Naive thymus-derived CD8-positive, alpha-beta T cell (primary cell): ENCODE measurements around the gene TBC1D22A. TPM values are rescaled to one million over a fixed set of nuclear protein-coding genes. Genes with fewer than 3 reads are reported as not detected.

Experiments
- ATAC-seq, 2 donors: fragments of 150-1000 bp; cut with Tn5 transposase in 1 of 2; sonication (Bioruptor Pico), chemical (Tn5 transposase) in 1 of 2; 1 replicate in 1 of 2; 2 replicates in 1 of 2; pipeline ENCODE4 v1.10.0; 2021; ENCODE audit warnings: mild to moderate bottlenecking in 2 of 2, moderate library complexity in 2 of 2
- POLR2A ChIA-PET: fragments of 350-600 bp; sonication (Branson Sonifier 250); formaldehyde crosslinking; loops from one replicate; lab custom pipeline; 2021; ENCODE audit warnings: antibody characterized with exemption; lab: Charles Lee
- DNase-seq, 10 donors: peaks; one replicate each; pipeline versions ENCODE4 v3.0.0 to v3.0.0-alpha.2; 2020 to 2022
- H3K27ac Mint-ChIP-seq, 10 donors: one replicate each; pipeline ENCODE4 v1.8.0; 2020 to 2022; ENCODE audit warnings: mild to moderate bottlenecking in 10 of 10, mixed read lengths in 10 of 10, moderate library complexity in 4 of 10, inconsistent platforms in 1 of 10
- H3K27me3 Mint-ChIP-seq, 5 donors: one replicate each; pipeline ENCODE4 v1.8.0; 2021 to 2022; ENCODE audit warnings: mixed read lengths in 5 of 5
- H3K36me3 Mint-ChIP-seq, 3 donors: one replicate each; pipeline ENCODE4 v1.8.0; 2020 to 2022; ENCODE audit warnings: mixed read lengths in 3 of 3, mild to moderate bottlenecking in 2 of 3, inconsistent platforms in 1 of 3
- H3K4me1 Mint-ChIP-seq, 4 donors: one replicate each; pipeline ENCODE4 v1.8.0; 2021 to 2022; ENCODE audit warnings: mixed read lengths in 4 of 4
- H3K4me3 Mint-ChIP-seq, 10 donors: one replicate each; pipeline ENCODE4 v1.8.0; 2020 to 2022; ENCODE audit warnings: mild to moderate bottlenecking in 10 of 10, mixed read lengths in 10 of 10, moderate library complexity in 6 of 10, inconsistent platforms in 1 of 10
- H3K9me3 Mint-ChIP-seq, 9 donors: one replicate each; pipeline ENCODE4 v1.8.0; 2020 to 2022; ENCODE audit warnings: mixed read lengths in 9 of 9, mild to moderate bottlenecking in 3 of 9, inconsistent platforms in 1 of 9, moderate library complexity in 1 of 9
- polyA plus RNA-seq, 3 donors: library from polyadenylated mRNA; unstranded; fragments of 300-500 nt; fragmentation: Illumina TruSeq; gene quantifications; one replicate each; pipeline ENCODE4 v1.2.3, GENCODE V29; 2021
- total RNA-seq, 8 experiments: library from RNA in 2 of 8; stranded (reverse) in 2 of 8; gene quantifications; one replicate each; pipeline ENCODE4 v1.2.3 and lab custom pipeline; 2021 to 2026

The TBC1D22A gene
- total and polyA plus RNA-seq, 5 experiments from 2014 or later: 23.0 to 57.2 (median 24.6) TPM

DNA sequence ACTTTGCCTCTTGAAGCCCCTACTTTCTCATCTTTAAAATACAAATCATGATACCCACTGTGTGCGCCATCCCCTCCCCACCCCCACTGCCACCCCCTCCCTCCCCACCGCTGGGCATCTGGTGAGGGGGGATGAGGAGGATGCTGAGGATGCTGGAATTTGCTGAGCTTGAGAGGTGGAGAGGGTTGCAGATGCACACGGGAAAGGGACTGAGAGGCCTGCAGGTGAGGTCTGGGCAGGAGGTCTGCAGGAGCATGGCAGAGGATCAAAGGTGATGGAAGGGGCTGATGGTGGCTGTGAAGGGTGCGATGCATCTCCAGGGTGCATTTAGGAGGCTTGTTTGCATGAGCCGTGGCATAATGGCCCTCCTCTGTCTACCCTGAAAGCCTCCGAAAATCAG lies 7.6 kb upstream of the TBC1D22A start:
- Mint-ChIP-seq H3K4me1 (peaks cover 18 to 41% (median 29%) of the 10 kb centered on the region in 4 donors), H3K27ac (peak overlapping the region in 2 of 10 donors; percentile 81 to 91), H3K27me3 (peaks cover 0 to 2% (median 0%) of the 10 kb centered on the region in 5 donors), H3K4me3 (no peak overlapping the region), H3K9me3 (peaks cover 0 to 6% (median 3%) of the 10 kb centered on the region in 9 donors), H3K36me3 (peaks cover 0 to 4% (median 0%) of the 10 kb centered on the region in 3 donors)
- POLR2A ChIA-PET: interaction anchor here (1.0 to 4.7 kb wide), 4 partner anchors 13 to 19 kb away, joined by 3 to 33 read pairs (median 10); partner anchors contain the start of gene CERK
- ATAC-seq (no peak), DNase-seq (no peak)

DNA sequence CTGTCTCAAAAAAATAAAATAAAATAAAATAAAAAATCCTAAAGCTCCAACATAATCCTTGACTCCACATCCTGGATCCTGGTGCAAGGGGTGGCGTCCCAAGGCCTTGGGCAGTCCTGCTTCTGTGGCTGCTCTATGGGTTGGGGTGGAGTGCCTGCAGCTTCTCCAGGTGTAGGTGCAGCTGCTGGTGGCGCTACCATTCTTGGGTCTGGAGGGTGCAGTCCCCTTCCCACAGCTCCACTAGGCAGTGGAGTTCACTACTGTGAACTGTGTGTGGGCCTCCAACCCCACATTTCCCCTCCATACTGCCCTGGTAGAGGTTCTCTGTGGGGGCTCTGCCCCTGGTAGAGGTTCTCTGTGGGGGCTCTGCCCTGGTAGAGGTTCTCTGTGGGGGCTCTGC lies 6.9 kb upstream of the TBC1D22A start:
- no peak for DNase-seq
- Mint-ChIP-seq H3K36me3 (peaks cover 0 to 4% (median 0%) of the 10 kb centered on the region in 3 donors), H3K9me3 (peaks cover 0 to 6% (median 3%) of the 10 kb centered on the region in 9 donors), H3K4me3 (no peak overlapping the region), H3K27ac (no peak overlapping the region), H3K4me1 (peaks cover 12 to 34% (median 23%) of the 10 kb centered on the region in 4 donors), H3K27me3 (no peaks in the 10 kb centered on the region)
- ATAC-seq: no peak
- POLR2A ChIA-PET: interaction anchor here (0.7 to 4.7 kb wide), 4 partner anchors 12 to 23 kb away, joined by 3 to 33 read pairs (median 10); partner anchors contain the start of gene CERK

DNA sequence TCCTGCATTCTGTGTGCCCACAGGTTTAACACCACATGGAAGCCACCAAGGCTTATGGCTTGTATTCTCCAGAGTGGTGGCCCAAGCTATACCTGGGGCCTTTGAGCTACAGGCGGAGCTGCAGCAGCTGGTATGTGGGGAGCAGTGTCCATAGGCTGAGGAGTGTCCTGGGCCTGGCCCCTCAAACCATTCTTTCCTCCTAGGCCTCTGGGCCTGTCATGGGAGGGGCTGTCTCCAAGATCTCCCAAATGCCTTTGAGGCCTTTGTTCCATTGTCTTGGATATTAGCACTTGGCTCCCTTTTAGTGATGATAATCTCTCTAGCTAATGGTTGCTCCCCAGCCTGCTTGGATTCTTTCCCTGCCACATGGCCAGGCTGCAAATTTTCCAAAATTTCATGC lies 6.4 kb upstream of the TBC1D22A start:
- Mint-ChIP-seq H3K36me3 (peaks cover 0 to 4% (median 4%) of the 10 kb centered on the region in 3 donors), H3K4me1 (peaks cover 12 to 35% (median 23%) of the 10 kb centered on the region in 4 donors), H3K27me3 (no peaks in the 10 kb centered on the region), H3K27ac (peak overlapping the region in 2 of 10 donors; percentile 67 to 81), H3K4me3 (no peak overlapping the region), H3K9me3 (peaks cover 0 to 6% (median 3%) of the 10 kb centered on the region in 9 donors)
- ATAC-seq: no peak
- POLR2A ChIA-PET: interaction anchor here (0.6 to 4.7 kb wide), 6 partner anchors 8 to 605 kb away, joined by 3 to 33 read pairs (median 6); partner anchors contain the start of gene CERK
- DNase-seq: no peak

- Mint-ChIP-seq H3K27me3 (no peaks in the 10 kb centered on the region), H3K9me3 (peaks cover 0 to 6% (median 3%) of the 10 kb centered on the region in 9 donors), H3K4me1 (peaks cover 17 to 39% (median 29%) of the 10 kb centered on the region in 4 donors), H3K27ac (peak overlapping the region in 2 of 10 donors; percentile 57 to 81), H3K4me3 (no peak overlapping the region), H3K36me3 (peaks cover 0 to 4% (median 4%) of the 10 kb centered on the region in 3 donors)
- no peak for ATAC-seq
- POLR2A ChIA-PET: interaction anchor here (0.9 to 7.4 kb wide), 5 partner anchors 9 to 45 kb away, joined by 3 to 77 read pairs (median 15); partner anchors contain the start of gene CERK
- no peak for DNase-seq
Measured at GRCh38 chr22:46757104-46757503, 5.3 kb upstream of the TBC1D22A start.

GRCh38 chr22:46758121-46758520 lies 4.3 kb upstream of the TBC1D22A start:
- Mint-ChIP-seq H3K27me3 (no peaks in the 10 kb centered on the region), H3K36me3 (peaks cover 0 to 4% (median 4%) of the 10 kb centered on the region in 3 donors), H3K4me3 (no peak overlapping the region), H3K9me3 (peaks cover 0 to 6% (median 3%) of the 10 kb centered on the region in 9 donors), H3K4me1 (peaks cover 22 to 48% (median 38%) of the 10 kb centered on the region in 4 donors), H3K27ac (peak overlapping the region in 1 of 10 donors; percentile 34)
- ATAC-seq (no peak), DNase-seq (no peak)
- POLR2A ChIA-PET: interaction anchor here (1.0 to 8.8 kb wide), 11 partner anchors 8 to 44 kb away, joined by 3 to 151 read pairs (median 4); partner anchors contain the start of gene CERK

GRCh38 chr22:46758867-46759290 lies 3.6 kb upstream of the TBC1D22A start:
- H3K36me3 Mint-ChIP-seq: peaks cover 0 to 4% (median 4%) of the 10 kb centered on the region in 3 donors
- peaks cover 0 to 6% (median 3%) of the 10 kb centered on the region in 9 donors for H3K9me3 Mint-ChIP-seq
- POLR2A ChIA-PET: interaction anchor here (0.8 to 8.8 kb wide), 12 partner anchors 9 to 44 kb away, joined by 3 to 151 read pairs (median 5); partner anchors contain the start of gene CERK
- ATAC-seq (no peak), DNase-seq (peak in 9 of 10 donors; percentile 23 to 75 (median 45))
- no peaks in the 10 kb centered on the region for H3K27me3 Mint-ChIP-seq
- peak overlapping the region in 7 of 10 donors; percentile 8 to 91 (median 70) for H3K27ac Mint-ChIP-seq
- peaks cover 22 to 52% (median 44%) of the 10 kb centered on the region in 4 donors for H3K4me1 Mint-ChIP-seq
- H3K4me3 Mint-ChIP-seq: peak overlapping the region in 5 of 10 donors; percentile 1 to 50 (median 34)

- H3K4me1 Mint-ChIP-seq: peaks cover 34 to 62% (median 59%) of the 10 kb centered on the region in 4 donors
- H3K27ac Mint-ChIP-seq: peak overlapping the region in 9 of 10 donors; percentile 87 to 100 (median 98)
- no peak for ATAC-seq
- peak overlapping the region; percentile 67 to 99 (median 83) for H3K4me3 Mint-ChIP-seq
- no peaks in the 10 kb centered on the region for H3K27me3 Mint-ChIP-seq
- POLR2A ChIA-PET: interaction anchor here (3.6 to 8.8 kb wide), 6 partner anchors 11 to 42 kb away, joined by 42 to 151 read pairs (median 78); partner anchors contain the start of gene CERK
- DNase-seq: no peak
- peaks cover 0 to 6% (median 3%) of the 10 kb centered on the region in 9 donors for H3K9me3 Mint-ChIP-seq
- H3K36me3 Mint-ChIP-seq: peaks cover 0 to 12% (median 4%) of the 10 kb centered on the region in 3 donors
Measured at GRCh38 chr22:46761017-46761416, 1.4 kb upstream of the TBC1D22A start.

- peaks cover 0 to 16% (median under 1%) of the 10 kb centered on the region in 3 donors for H3K36me3 Mint-ChIP-seq
- ATAC-seq (peak in 1 of 2 donors; percentile 8), DNase-seq (no peak)
- peak overlapping the region; percentile 98 to 100 (median 100) for H3K27ac Mint-ChIP-seq
- H3K27me3 Mint-ChIP-seq: no peaks in the 10 kb centered on the region
- H3K4me1 Mint-ChIP-seq: peaks cover 32 to 63% (median 59%) of the 10 kb centered on the region in 4 donors
- H3K4me3 Mint-ChIP-seq: peak overlapping the region; percentile 95 to 100 (median 98)
- POLR2A ChIA-PET: interaction anchor here (0.6 to 8.8 kb wide), 23 partner anchors 8 to 725 kb away, joined by 3 to 151 read pairs (median 6); partner anchors contain the start of gene CERK
- peaks cover 0 to under 1% (median 0%) of the 10 kb centered on the region in 9 donors for H3K9me3 Mint-ChIP-seq
Measured at GRCh38 chr22:46761539-46762237, 762 bp upstream of the TBC1D22A start.

GRCh38 chr22:46763051-46763705 lies 728 bp downstream of the TBC1D22A start:
- Mint-ChIP-seq H3K4me3 (peak overlapping the region; percentile 95 to 100 (median 98)), H3K4me1 (peaks cover 45 to 78% (median 74%) of the 10 kb centered on the region in 4 donors), H3K36me3 (peaks cover 0 to 29% (median 0%) of the 10 kb centered on the region in 3 donors), H3K27ac (peak overlapping the region; percentile 98 to 100 (median 100)), H3K27me3 (no peaks in the 10 kb centered on the region), H3K9me3 (no peaks in the 10 kb centered on the region)
- POLR2A ChIA-PET: interaction anchor here (0.5 to 8.8 kb wide), 25 partner anchors 8 to 727 kb away, joined by 3 to 151 read pairs (median 6); partner anchors contain the start of gene CERK
- DNase-seq: peak in 9 of 10 donors; percentile 24 to 72 (median 38)
- ATAC-seq: peak; percentile 25 to 54

GRCh38 chr22:46764140-46764680 lies 1.8 kb downstream of the TBC1D22A start:
- no peaks in the 10 kb centered on the region for H3K9me3 Mint-ChIP-seq
- POLR2A ChIA-PET: interaction anchor here (1.4 to 8.8 kb wide), 8 partner anchors 13 to 90 kb away, joined by 3 to 151 read pairs (median 9); no protein-coding TSS in a partner anchor
- H3K27me3 Mint-ChIP-seq: no peaks in the 10 kb centered on the region
- peak overlapping the region; percentile 74 to 100 (median 100) for H3K27ac Mint-ChIP-seq
- H3K4me3 Mint-ChIP-seq: peak overlapping the region; percentile 95 to 100 (median 98)
- ATAC-seq (no peak), DNase-seq (no peak)
- H3K4me1 Mint-ChIP-seq: peaks cover 43 to 80% (median 75%) of the 10 kb centered on the region in 4 donors
- H3K36me3 Mint-ChIP-seq: peaks cover 0 to 34% (median 0%) of the 10 kb centered on the region in 3 donors

DNA sequence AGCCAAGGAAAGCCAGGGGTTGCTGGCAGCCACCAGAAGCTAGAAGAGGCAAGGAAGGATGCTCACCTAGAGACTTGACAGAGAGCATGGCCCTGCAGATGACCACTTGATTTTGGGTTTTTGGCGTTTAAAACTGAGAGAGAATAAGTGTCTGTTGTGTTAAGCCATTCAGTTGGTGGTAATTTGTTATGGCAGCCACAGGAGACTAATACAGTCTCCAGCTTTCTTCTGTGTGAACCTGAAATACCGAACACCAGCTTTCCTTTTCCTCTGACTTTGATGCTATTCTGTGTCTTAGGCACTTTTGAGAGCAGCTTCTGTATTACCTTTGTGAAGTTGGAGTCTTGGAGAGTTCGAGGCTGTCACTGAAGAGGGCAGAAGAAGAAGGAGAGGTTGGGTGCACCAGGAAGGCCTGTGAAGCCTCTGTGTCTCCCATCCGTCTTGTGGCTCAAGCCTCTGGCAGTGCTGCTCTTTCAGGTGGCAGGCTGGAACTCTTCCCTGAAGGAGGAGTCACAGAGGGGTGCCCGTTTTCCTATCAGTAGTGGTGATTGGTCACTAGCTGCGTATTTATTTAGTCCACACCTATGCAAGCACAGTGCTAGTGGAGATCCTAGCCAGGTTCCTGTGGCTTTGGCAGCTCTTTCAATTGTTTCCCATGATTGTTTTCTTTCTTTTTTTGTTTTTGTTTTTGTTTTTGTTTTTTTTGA lies 2.5 kb downstream of the TBC1D22A start:
- Mint-ChIP-seq H3K27ac (peak overlapping the region in 9 of 10 donors; percentile 13 to 100 (median 98)), H3K4me3 (peak overlapping the region; percentile 4 to 99 (median 98)), H3K27me3 (no peaks in the 10 kb centered on the region), H3K9me3 (no peaks in the 10 kb centered on the region), H3K36me3 (peaks cover 0 to 38% (median 0%) of the 10 kb centered on the region in 3 donors), H3K4me1 (peaks cover 50 to 87% (median 82%) of the 10 kb centered on the region in 4 donors)
- DNase-seq: no peak
- no peak for ATAC-seq
- POLR2A ChIA-PET: interaction anchor here (0.6 to 8.8 kb wide), 9 partner anchors 12 to 1543 kb away, joined by 3 to 151 read pairs (median 4); no protein-coding TSS in a partner anchor
